GM23338 (cell line): ENCODE measurements around the gene ADAMTS17.

Experiments
- EZH2phosphoT487 ChIP-seq: fragments of 200-600 bp; sonication (generic); IDR thresholded peaks from one replicate; pipeline ENCODE4 v1.8.1; 2018; ENCODE audit warnings: antibody characterized with exemption; ENCODE audit not compliant: unreplicated experiment
- STAT1 ChIP-seq: IDR thresholded peaks from one replicate; pipeline ENCODE4 v1.6.1; 2016; ENCODE audit warnings: antibody characterized with exemption; ENCODE audit not compliant: unreplicated experiment

DNA sequence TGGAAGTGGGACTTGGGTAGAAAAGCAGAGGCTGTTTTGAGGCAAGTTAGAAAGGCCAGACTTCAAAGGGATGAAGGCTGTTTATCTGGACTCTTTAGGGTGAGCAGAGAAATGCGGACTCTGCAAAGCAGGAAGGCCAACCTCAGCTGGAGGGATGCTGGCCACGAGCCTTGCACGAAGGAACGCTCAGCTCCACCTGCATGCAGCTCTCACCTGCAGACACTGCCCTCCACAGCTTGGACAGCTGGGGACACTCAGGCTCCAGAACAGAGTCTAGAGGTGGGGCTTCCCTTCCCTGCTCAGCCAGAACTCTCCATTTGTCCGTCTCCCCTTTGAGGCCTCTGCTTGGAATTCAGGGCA, 229.7 kb downstream of the ADAMTS17 start:
- TF ChIP-seq STAT1, result no peak
- no peak for TF ChIP-seq EZH2phosphoT487
